Neuronal stem cell (in vitro differentiated cells): ENCODE measurements around the gene WDR86. TPM values are rescaled to one million over a fixed set of nuclear protein-coding genes. Genes with fewer than 3 reads are reported as not detected.

Experiments used
- DNase-seq: peaks from one replicate; pipeline ENCODE4 v3.0.0-alpha.2; 2013; ENCODE audit warnings: low spot score
- H2AFZ ChIP-seq: one replicate; pipeline ENCODE4 v1.6.1; 2013; ENCODE audit warnings: mild to moderate bottlenecking, low read length, inconsistent platforms
- H2AK5ac ChIP-seq: 2 replicates; pipeline ENCODE4 v1.6.1; 2013; ENCODE audit warnings: low read depth, mild to moderate bottlenecking, inconsistent platforms, low read length, moderate library complexity, mixed read lengths
- H2BK120ac ChIP-seq: 2 replicates; pipeline ENCODE4 v1.6.1; 2013; ENCODE audit warnings: low read depth, mild to moderate bottlenecking, inconsistent platforms, low read length, moderate library complexity, mixed read lengths
- H2BK12ac ChIP-seq: one replicate; pipeline ENCODE4 v1.6.1; 2013; ENCODE audit warnings: low read length, inconsistent platforms
- H2BK15ac ChIP-seq: 2 replicates; pipeline ENCODE4 v1.6.1; 2013; ENCODE audit warnings: mild to moderate bottlenecking, low read length, inconsistent platforms, mixed read lengths
- H2BK5ac ChIP-seq: one replicate; pipeline ENCODE4 v1.6.1; 2013; ENCODE audit warnings: inconsistent platforms, mild to moderate bottlenecking, low read length, moderate library complexity
- H3K14ac ChIP-seq: one replicate; pipeline ENCODE4 v1.6.1; 2013; ENCODE audit warnings: low read length, inconsistent platforms
- H3K18ac ChIP-seq: 2 replicates; pipeline ENCODE4 v1.6.1; 2013; ENCODE audit warnings: low read length, inconsistent platforms
- H3K23ac ChIP-seq: 2 replicates; pipeline ENCODE4 v1.6.1; 2013; ENCODE audit warnings: low read depth, mild to moderate bottlenecking, mixed read lengths, low read length, inconsistent platforms; ENCODE audit not compliant: poor library complexity
- H3K27ac ChIP-seq: replicated peaks from 3 replicates; pipeline ENCODE4 v1.5.1; 2013; ENCODE audit warnings: low read length, inconsistent platforms
- H3K27me3 ChIP-seq, 3 experiments: 2 replicates each; pipeline ENCODE4 v1.6.1; 2013; ENCODE audit warnings: low read length in 3 of 3, mild to moderate bottlenecking in 2 of 3, inconsistent platforms in 1 of 3, low read depth in 1 of 3, mixed read lengths in 1 of 3, moderate library complexity in 1 of 3; ENCODE audit not compliant: control insufficient read depth in 3 of 3, insufficient read depth in 3 of 3
- H3K36me3 ChIP-seq, 2 donors: replicated peaks in 1 of 2; 2 replicates each; pipeline ENCODE4 v1.6.1; 2013; ENCODE audit warnings: low read length in 2 of 2; ENCODE audit not compliant: control insufficient read depth in 2 of 2, insufficient read depth in 2 of 2
- H3K4ac ChIP-seq: 2 replicates; pipeline ENCODE4 v1.6.1; 2013; ENCODE audit warnings: inconsistent platforms, mild to moderate bottlenecking, low read length, moderate library complexity
- H3K4me1 ChIP-seq, 2 donors: 1 replicate in 1 of 2; 2 replicates in 1 of 2; pipeline ENCODE4 v1.6.1; 2013; ENCODE audit warnings: low read length in 2 of 2, low read depth in 1 of 2; ENCODE audit not compliant: control insufficient read depth in 2 of 2, insufficient read depth in 1 of 2
- H3K4me2 ChIP-seq: one replicate; pipeline ENCODE4 v1.6.1; 2013; ENCODE audit warnings: mild to moderate bottlenecking, low read length, inconsistent platforms; ENCODE audit not compliant: insufficient read depth, poor library complexity, severe bottlenecking
- H3K4me3 ChIP-seq, 2 donors: 2 replicates each; pipeline ENCODE4 v1.5.1; 2013; ENCODE audit warnings: low read length in 2 of 2, mild to moderate bottlenecking in 2 of 2, inconsistent platforms in 1 of 2, moderate library complexity in 1 of 2
- H3K79me1 ChIP-seq: one replicate; pipeline ENCODE4 v1.6.1; 2013; ENCODE audit warnings: low read depth, mild to moderate bottlenecking, inconsistent platforms, low read length, moderate library complexity
- H3K9ac ChIP-seq: one replicate; pipeline ENCODE4 v1.6.1; 2013; ENCODE audit warnings: mild to moderate bottlenecking, low read depth, low read length, inconsistent platforms; ENCODE audit not compliant: poor library complexity
- H3K9me3 ChIP-seq, 2 donors: replicated peaks in 1 of 2; 2 replicates each; pipeline versions ENCODE3 to v1.6.1; 2013; ENCODE audit warnings: low read length in 2 of 2, mild to moderate bottlenecking in 2 of 2, inconsistent platforms in 1 of 2, low read depth in 1 of 2, mixed read lengths in 1 of 2, moderate library complexity in 1 of 2; ENCODE audit not compliant: control insufficient read depth in 2 of 2, insufficient read depth in 1 of 2
- H4K8ac ChIP-seq: one replicate; pipeline ENCODE4 v1.6.1; 2013; ENCODE audit warnings: low read depth, mild to moderate bottlenecking, inconsistent platforms, low read length, moderate library complexity
- H4K91ac ChIP-seq: one replicate; pipeline ENCODE4 v1.6.1; 2013; ENCODE audit warnings: low read length, low read depth, mild to moderate bottlenecking, inconsistent platforms; ENCODE audit not compliant: poor library complexity
- WGBS, 2 donors: extraction: QIAGEN DNeasy Blood & Tissue Kit; methylation state at CpG; one replicate each; pipeline ENCODE4 v1.1.7; 2013; ENCODE audit warnings: missing lambda C conversion rate in 2 of 2, mixed read lengths in 1 of 2; ENCODE audit not compliant: insufficient read length in 2 of 2, insufficient replicate concordance in 1 of 2; ENCODE audit errors: extremely low coverage in 2 of 2; 5-methylcytosine and 5-hydroxymethylcytosine counted together
- polyA plus RNA-seq, 2 experiments: library from polyadenylated mRNA; stranded (reverse); fragments of 200-250 nt; gene quantifications; one replicate each; pipeline ENCODE4 v1.2.3, GENCODE V29; 2013

WDR86 gene, protein sequence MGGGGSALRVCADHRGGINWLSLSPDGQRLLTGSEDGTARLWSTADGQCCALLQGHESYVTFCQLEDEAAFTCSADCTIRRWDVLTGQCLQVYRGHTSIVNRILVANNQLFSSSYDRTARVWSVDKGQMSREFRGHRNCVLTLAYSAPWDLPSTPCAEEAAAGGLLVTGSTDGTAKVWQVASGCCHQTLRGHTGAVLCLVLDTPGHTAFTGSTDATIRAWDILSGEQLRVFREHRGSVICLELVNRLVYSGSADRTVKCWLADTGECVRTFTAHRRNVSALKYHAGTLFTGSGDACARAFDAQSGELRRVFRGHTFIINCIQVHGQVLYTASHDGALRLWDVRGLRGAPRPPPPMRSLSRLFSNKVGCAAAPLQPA
- polyA plus RNA-seq (2013, experiment 1 of 2) = 20.7 TPM
- polyA plus RNA-seq (2013, experiment 2 of 2) = 20.8 TPM

- Histone ChIP-seq H3K9me3 (peaks cover 0 to 2% of the 10 kb centered on the region in 2 donors), H4K8ac (peak within 1 kb of the TSS; percentile 78), H3K4me1 (peaks cover 8 to 16% of the 10 kb centered on the region in 2 donors), H2AFZ (peak within 1 kb of the TSS; percentile 99), H4K91ac (peak within 1 kb of the TSS; percentile 68), H2AK5ac (peak within 1 kb of the TSS; percentile 96), H3K4me3 (peak within 1 kb of the TSS; percentile 91 to 96), H3K36me3 (peaks cover 3 to 19% of the 10 kb centered on the region in 2 donors), H3K79me1 (peaks cover 7% of the 10 kb centered on the region), H3K18ac (peak within 1 kb of the TSS; percentile 99), H3K27ac (no peak within 1 kb of the TSS), H3K14ac (peak within 1 kb of the TSS; percentile 94), H3K27me3 (peaks cover 0 to 5% (median 5%) of the 10 kb centered on the region in 3 experiments), H2BK12ac (peak within 1 kb of the TSS; percentile 30), H3K9ac (peak within 1 kb of the TSS; percentile 96), H3K4me2 (peak within 1 kb of the TSS; percentile 80), H3K4ac (peak within 1 kb of the TSS; percentile 84), H2BK5ac (peak within 1 kb of the TSS; percentile 94), H3K23ac (peak within 1 kb of the TSS; percentile 96), H2BK120ac (peak within 1 kb of the TSS; percentile 91), H2BK15ac (peak within 1 kb of the TSS; percentile 99)
- no CpG with 5 or more reads among the region's 75 CpGs for WGBS, 2 donors
- peak; percentile 58 for DNase-seq
Measured at GRCh38 chr7:151409667-151410404, at the start of gene WDR86. Gene WDR86, minus strand, starts transcription at chr7:151410038. Its CDS starts 449 bp downstream, at chr7:151409589.

DNA sequence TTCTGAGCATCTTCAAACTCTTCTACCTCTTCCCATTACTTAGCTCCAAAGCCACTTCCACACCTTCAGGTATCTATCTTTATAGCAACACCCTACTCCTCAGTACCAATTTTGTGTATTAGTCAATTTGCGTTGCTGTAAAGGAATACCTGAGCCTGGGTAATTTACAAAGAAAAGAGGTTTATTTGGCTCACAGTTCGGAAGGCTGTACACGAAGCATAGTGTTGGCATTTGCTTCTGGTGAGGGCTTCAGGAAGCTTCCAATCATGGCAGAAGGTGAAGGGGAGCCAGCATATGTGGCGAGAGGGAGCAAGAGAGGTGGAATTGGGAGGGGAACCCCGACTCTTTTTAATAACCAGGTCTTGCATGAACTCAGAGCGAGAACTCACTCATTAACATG is 47.7 kb upstream of the WDR86 start:
- Histone ChIP-seq H2AK5ac (no peak overlapping the region), H3K4me3 (no peak overlapping the region), H3K9ac (no peak overlapping the region), H3K23ac (no peak overlapping the region), H3K27me3 (no peaks in the 10 kb centered on the region), H2BK12ac (no peak overlapping the region), H3K4me2 (no peak overlapping the region), H3K4ac (no peak overlapping the region), H2BK5ac (no peak overlapping the region), H2AFZ (no peak overlapping the region), H3K14ac (no peak overlapping the region), H3K18ac (no peak overlapping the region), H2BK120ac (no peak overlapping the region), H3K4me1 (peaks cover 15 to 32% of the 10 kb centered on the region in 2 donors), H3K79me1 (no peaks in the 10 kb centered on the region), H3K36me3 (no peaks in the 10 kb centered on the region), H3K9me3 (peaks cover 4 to 13% of the 10 kb centered on the region in 2 donors), H2BK15ac (no peak overlapping the region), H4K8ac (no peak overlapping the region), H3K27ac (no peak overlapping the region), H4K91ac (no peak overlapping the region)
- no peak for DNase-seq
- WGBS, 2 donors = no CpG with 5 or more reads among the region's 6 CpGs

DNA sequence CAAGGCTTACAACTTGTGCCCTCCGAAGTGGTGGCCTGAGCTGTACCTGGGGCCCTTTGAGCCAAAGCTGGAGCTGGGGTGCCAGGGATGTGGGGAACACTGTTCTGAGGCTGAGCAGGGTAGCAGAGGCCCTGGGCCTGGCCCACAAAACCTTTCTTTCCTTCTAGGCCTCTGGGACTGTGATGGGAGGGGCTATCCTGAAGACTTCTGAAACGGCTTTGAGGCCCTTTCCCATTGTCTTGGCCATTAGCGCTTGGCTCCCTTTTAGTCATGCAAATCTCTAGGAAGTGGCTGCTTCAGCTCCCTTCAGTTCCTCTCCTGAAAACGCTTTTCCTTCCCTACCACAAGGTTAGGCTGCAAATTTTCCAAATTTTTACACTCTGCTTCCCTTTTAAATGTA is 46.9 kb upstream of the WDR86 start:
- Histone ChIP-seq H3K27ac (no peak overlapping the region), H3K4ac (no peak overlapping the region), H2AK5ac (no peak overlapping the region), H4K8ac (no peak overlapping the region), H3K23ac (no peak overlapping the region), H3K4me3 (no peak overlapping the region), H2BK120ac (no peak overlapping the region), H4K91ac (no peak overlapping the region), H3K27me3 (peaks cover 0 to 2% (median 0%) of the 10 kb centered on the region in 3 experiments), H3K9me3 (peaks cover 0 to 8% of the 10 kb centered on the region in 2 donors), H2BK15ac (no peak overlapping the region), H3K18ac (peak overlapping the region; percentile 7), H3K4me1 (peaks cover 15 to 32% of the 10 kb centered on the region in 2 donors), H3K14ac (no peak overlapping the region), H2AFZ (no peak overlapping the region), H3K36me3 (no peaks in the 10 kb centered on the region), H2BK5ac (no peak overlapping the region), H3K4me2 (no peak overlapping the region), H2BK12ac (no peak overlapping the region), H3K79me1 (no peaks in the 10 kb centered on the region), H3K9ac (no peak overlapping the region)
- DNase-seq = no peak
- WGBS, 2 donors = no CpG with 5 or more reads among the region's 4 CpGs

DNA sequence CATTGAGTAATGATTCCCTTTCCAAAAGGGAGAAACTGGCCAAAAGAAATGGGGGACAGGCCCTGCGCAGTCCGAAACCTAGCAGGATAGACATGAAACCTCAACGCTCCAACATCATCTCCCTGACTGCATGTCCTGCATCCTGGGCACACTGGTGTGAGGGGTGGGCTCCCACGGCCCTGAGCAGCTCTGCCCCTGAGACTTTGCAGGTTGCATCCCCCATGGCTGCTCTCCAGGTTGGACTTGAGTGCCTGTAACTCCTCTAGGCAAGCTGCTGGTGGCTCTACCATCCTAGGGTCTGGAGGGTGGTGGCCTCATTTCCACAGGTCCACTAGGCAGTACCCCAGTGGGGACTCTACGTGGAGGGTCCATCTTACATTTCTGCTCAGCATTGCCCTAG is 46.4 kb upstream of the WDR86 start:
- Histone ChIP-seq H3K4me2 (no peak overlapping the region), H2BK120ac (no peak overlapping the region), H2BK5ac (no peak overlapping the region), H3K18ac (peak overlapping the region; percentile 68), H3K9me3 (peaks cover 0 to 8% of the 10 kb centered on the region in 2 donors), H2AFZ (no peak overlapping the region), H3K79me1 (no peaks in the 10 kb centered on the region), H3K9ac (no peak overlapping the region), H3K36me3 (no peaks in the 10 kb centered on the region), H3K23ac (peak overlapping the region; percentile 34), H2BK15ac (no peak overlapping the region), H4K91ac (no peak overlapping the region), H3K4ac (no peak overlapping the region), H2AK5ac (no peak overlapping the region), H4K8ac (no peak overlapping the region), H3K27me3 (peaks cover 0 to 7% (median 0%) of the 10 kb centered on the region in 3 experiments), H3K27ac (no peak overlapping the region), H2BK12ac (no peak overlapping the region), H3K4me3 (no peak overlapping the region), H3K4me1 (peaks cover 15 to 30% of the 10 kb centered on the region in 2 donors), H3K14ac (no peak overlapping the region)
- no CpG with 5 or more reads among the region's 5 CpGs for WGBS, 2 donors
- no peak for DNase-seq
